ENCODE data around the gene TTC21A. TPM values are rescaled to one million over a fixed set of nuclear protein-coding genes. Genes with fewer than 3 reads are reported as not detected.

TTC21A gene
- total RNA-seq, 1 experiment from 2014 or later: 9.5 TPM

GRCh38 chr3:39156421-39156820 lies 48.9 kb downstream of the TTC21A start:
- no TSS peak for BruUV-seq (replicated peaks)
- CTCF ChIA-PET: no interaction called here
- H3K9me3 ChIP-seq (ENCODE audit: insufficient read depth, low read depth): no peaks in the 10 kb centered on the region

GRCh38 chr3:39157359-39157758 lies 49.9 kb downstream of the TTC21A start:
- TF ChIP-seq CTCF (conservative IDR thresholded peaks at IDR 0.05): no peak
- Histone ChIP-seq H3K9me2 (ENCODE audit: insufficient read depth) (no peaks in the 10 kb centered on the region), H3K36me3 (ENCODE audit: low read depth) (no peaks in the 10 kb centered on the region), H3K27me3 (ENCODE audit: insufficient read depth, low read depth) (no peaks in the 10 kb centered on the region), H4K20me1 (ENCODE audit: insufficient read depth) (no peaks in the 10 kb centered on the region), H3K4me2 (no peak overlapping the region), H3K79me2 (ENCODE audit: low read depth) (no peaks in the 10 kb centered on the region), H3F3A (ENCODE audit: insufficient read depth, low read depth) (peaks cover 2% of the 10 kb centered on the region; the same call in 1 of the 2 replicates), H3K4me3 (no peak overlapping the region), H3K4me1 (replicated peaks; ENCODE audit: insufficient read depth) (no peaks in the 10 kb centered on the region), H2AFZ (no peak overlapping the region), H3K27ac (no peak overlapping the region), H3K9me3 (ENCODE audit: insufficient read depth, low read depth) (no peaks in the 10 kb centered on the region)
- ChIA-PET CTCF (no interaction called here), POLR2A (ENCODE audit: unreplicated experiment) (interaction anchor here (0.7 kb wide), 1 partner anchor 32 kb away, joined by 3 read pairs; no protein-coding TSS in a partner anchor)
- intact Hi-C loops (cut with micrococcal nuclease; ENCODE audit: unreplicated experiment): no loop called here
- no TSS peak for BruUV-seq (replicated peaks)
- no peak for DNase-seq

More at GRCh38 chr3:39156421-39156820, 48.9 kb downstream of the TTC21A start:
- no peak overlapping the region for H3K27ac ChIP-seq
- no peaks in the 10 kb centered on the region for H3K79me2 ChIP-seq (ENCODE audit: low read depth)
- DNase-seq: no peak
- POLR2A ChIA-PET (ENCODE audit: unreplicated experiment): interaction anchor here (0.7 kb wide), 1 partner anchor 33 kb away, joined by 3 read pairs; no protein-coding TSS in a partner anchor
- H3K4me1 ChIP-seq (replicated peaks; ENCODE audit: insufficient read depth): peaks cover 7% of the 10 kb centered on the region
- no peaks in the 10 kb centered on the region for H3K27me3 ChIP-seq (ENCODE audit: insufficient read depth, low read depth)
- no peak overlapping the region for H3K4me3 ChIP-seq
- no peak for TF ChIP-seq EZH2 (IDR thresholded peaks at IDR 0.05; ENCODE audit: low read depth)
- TF ChIP-seq CTCF (conservative IDR thresholded peaks at IDR 0.05): no peak
- intact Hi-C loops (cut with micrococcal nuclease; ENCODE audit: unreplicated experiment): no loop called here
- H3K9me2 ChIP-seq (ENCODE audit: insufficient read depth): no peaks in the 10 kb centered on the region
- H4K20me1 ChIP-seq (ENCODE audit: insufficient read depth): no peaks in the 10 kb centered on the region; the same call in 1 of the 2 replicates
- H3K4me2 ChIP-seq: no peak overlapping the region
- H3F3A ChIP-seq (ENCODE audit: insufficient read depth, low read depth): peaks cover 12% of the 10 kb centered on the region
- H3K36me3 ChIP-seq (ENCODE audit: low read depth): no peaks in the 10 kb centered on the region
- no peak overlapping the region for H2AFZ ChIP-seq

GRCh38 chr3:39158148-39158715 lies 50.8 kb downstream of the TTC21A start:
- CTCF ChIA-PET: no interaction called here
- Histone ChIP-seq H3K9me3 (ENCODE audit: insufficient read depth, low read depth) (no peaks in the 10 kb centered on the region), H3K36me3 (ENCODE audit: low read depth) (no peaks in the 10 kb centered on the region), H2AFZ (no peak overlapping the region), H3K4me1 (replicated peaks; ENCODE audit: insufficient read depth) (no peaks in the 10 kb centered on the region), H3K4me3 (no peak overlapping the region), H3K79me2 (ENCODE audit: low read depth) (no peaks in the 10 kb centered on the region), H3F3A (ENCODE audit: insufficient read depth, low read depth) (no peaks in the 10 kb centered on the region; the same call in 1 of the 2 replicates), H3K9me2 (ENCODE audit: insufficient read depth) (no peaks in the 10 kb centered on the region), H3K27me3 (ENCODE audit: insufficient read depth, low read depth) (no peaks in the 10 kb centered on the region), H3K4me2 (no peak overlapping the region), H4K20me1 (ENCODE audit: insufficient read depth) (no peaks in the 10 kb centered on the region), H3K27ac (no peak overlapping the region)
- TF ChIP-seq CTCF (conservative IDR thresholded peaks at IDR 0.05) (no peak), EZH2 (IDR thresholded peaks at IDR 0.05; ENCODE audit: low read depth) (no peak)
- no TSS peak for BruUV-seq (replicated peaks)
- intact Hi-C loops (cut with micrococcal nuclease; ENCODE audit: unreplicated experiment): no loop called here
- POLR2A ChIA-PET (ENCODE audit: unreplicated experiment): no interaction called here
- DNase-seq: no peak

Data from PC-9 (cell line).